EL (cell line): ENCODE results near the gene SRMS.
"Not testable (repeated sequence)": the region's sequence is repeated elsewhere in the genome, so short reads cannot be mapped to it uniquely, and the experiment has no call there.

Experiments
- DNase-seq: peaks from one replicate; pipeline ENCODE4 v3.0.0-alpha.2; 2016

SRMS gene

DNA sequence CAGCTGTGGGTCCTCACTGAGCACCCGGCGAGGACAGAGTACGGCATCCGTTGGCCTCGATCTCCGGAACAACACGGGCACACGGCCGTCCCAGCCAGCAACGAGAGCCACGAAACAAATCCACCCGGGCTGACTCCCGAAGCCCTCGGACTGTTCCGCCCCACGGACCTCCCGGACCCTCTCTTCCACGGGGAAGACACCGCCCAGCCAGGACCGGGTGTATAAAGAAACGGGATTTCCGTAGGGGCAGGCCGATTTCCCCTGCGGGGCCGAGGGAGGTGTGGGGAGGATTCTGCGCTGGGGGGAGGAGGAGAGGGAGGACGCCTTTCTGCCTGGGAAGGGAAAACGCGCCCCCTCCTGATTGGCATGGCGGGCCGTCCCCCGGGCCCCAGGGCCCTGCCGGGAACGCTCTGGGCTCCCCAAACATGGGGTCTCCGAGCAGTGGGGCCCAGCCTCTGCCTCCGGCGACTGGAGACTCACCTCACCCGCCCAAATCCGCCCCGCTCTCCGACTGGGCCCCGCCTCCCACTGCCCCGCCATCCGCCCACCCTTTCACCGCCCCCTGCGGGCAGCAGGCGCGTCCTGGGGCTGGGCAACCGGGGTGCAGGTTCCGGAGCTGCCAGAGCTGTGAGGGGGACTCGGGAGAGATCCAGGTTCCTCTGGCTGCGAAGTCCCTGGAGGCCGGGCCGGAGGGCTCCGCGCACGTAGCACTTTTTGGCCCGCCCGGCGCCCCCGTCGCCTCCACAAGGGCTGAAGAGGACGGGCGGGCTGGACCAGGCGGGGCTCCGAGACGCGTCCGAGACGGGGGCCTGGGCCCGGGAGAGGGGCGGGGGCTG, 27.7 kb downstream of the SRMS start:
- DNase-seq: peak; percentile 75

DNA sequence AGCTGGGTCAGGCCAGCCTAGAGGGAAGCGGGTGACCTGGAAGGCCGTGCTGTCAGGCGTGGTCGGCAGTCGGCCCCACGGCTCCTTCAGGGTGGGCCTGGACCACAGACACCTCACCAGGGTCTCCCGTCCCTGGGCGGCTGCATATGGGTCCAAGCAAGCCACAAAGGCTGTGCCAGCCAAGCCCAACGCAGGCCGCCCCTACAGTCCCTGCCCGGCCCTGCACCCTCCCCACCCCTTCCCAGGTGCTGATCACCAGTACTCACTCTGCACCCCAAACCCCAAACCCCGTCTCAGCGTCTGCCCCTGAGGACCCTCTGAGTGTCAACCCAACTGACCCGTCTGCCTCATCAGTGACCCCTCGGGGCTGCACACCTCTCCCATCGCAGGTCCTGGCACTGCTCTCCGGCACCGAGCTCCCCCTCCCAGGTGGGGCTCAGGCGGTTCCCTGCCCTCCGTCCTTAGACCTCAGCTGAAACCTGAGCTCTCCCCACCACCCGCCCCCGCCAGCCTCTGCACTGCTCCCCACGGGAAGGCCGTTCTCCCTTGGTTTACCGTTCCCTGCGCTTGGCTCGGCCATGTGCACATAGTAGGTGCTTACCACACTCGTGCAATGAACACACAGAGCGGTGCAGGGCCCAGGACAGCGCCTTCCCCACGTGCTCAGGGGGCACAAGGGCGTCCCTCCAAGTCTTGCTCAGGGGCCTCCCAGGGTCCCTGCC, 28.4 kb downstream of the SRMS start:
- DNase-seq: no peak

DNA sequence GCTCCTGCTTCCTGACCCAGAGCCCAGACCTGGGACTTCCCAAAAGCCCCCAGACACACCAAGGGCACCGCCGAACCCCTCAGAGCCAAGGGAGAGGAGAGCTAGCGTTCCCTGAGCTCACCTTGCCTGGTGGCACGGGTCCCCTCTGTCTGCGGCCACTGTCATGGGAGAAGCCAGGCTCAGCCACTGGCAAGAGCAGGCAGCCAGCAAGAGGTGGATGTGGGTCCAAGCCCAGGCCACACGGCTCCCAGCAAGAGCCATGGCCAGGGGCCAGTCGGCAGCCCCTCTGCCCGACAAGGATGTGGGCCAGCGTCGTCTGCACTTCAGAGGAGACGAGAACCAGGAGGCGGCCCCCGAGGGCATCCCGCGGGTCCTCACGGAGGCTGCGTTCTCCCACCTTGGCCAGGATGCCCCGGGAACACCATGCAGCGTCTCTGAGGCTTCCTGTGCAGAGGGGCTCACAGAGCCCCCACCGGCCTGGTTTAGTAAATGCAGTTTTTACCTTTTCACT, 29.1 kb downstream of the SRMS start:
- DNase-seq: no peak

DNA sequence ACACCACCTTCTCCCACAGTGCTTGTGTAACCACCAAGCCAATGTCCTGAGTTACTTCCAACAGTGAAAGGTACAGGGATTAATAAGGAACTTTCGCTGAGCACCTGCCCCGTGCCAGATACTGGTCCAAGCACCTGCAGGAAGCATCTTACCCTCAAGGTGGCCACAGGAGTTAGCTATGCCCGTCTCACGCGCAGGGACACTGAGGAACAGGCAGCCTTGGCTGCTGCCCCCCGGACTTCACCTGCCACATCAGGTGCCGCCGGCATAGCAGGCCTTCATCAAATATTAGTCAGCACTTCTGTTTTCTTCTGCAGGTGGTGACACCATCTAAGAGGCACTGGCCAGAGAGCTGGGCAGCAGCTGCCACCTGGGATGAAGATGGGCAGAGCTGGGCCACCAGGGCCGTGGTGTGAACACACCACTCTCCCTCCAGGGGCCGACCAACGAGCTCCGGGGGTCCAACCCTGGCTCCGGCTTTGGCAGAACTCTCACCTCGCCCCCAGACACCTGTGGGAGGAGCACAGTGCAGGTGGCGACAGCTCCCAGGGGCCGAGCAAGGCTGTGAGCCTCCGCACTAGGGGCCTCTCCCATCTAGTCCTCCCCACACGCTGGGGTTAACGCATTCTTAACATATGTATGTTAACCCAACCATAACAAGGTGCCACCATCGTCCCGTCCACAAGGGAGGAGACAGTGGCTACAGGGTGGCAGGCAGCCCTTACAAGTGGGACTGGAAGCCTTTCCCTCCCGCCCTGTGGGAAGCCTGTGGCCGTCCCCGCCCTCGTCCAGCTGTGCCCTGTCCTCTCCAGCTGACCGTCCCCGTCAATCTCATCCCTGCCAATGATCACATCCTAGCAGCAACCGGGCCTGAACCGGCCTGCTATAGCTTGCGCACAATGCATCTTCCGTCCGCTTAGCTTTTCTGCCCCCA, 29.9 kb downstream of the SRMS start:
- no peak for DNase-seq

DNA sequence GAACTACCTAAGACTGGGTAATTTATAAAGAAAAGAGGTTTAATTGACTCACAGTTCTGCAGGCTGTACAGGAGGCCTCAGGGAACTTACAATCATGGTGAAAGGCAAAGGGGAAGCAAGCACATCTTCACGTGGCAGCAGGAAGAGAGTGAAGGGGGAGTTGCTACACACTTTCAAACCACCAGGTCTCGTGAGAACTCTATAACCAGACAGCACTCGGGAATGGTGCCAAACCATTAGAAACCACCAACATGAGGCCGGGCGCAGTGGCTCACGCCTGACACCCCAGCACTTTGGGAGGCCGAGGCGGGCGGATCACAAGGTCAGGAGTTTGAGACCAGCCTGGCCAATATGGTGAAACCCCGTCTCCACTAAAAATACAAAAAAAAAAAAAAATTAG, 33.0 kb downstream of the SRMS start:
- not testable (repeated sequence) for DNase-seq

DNA sequence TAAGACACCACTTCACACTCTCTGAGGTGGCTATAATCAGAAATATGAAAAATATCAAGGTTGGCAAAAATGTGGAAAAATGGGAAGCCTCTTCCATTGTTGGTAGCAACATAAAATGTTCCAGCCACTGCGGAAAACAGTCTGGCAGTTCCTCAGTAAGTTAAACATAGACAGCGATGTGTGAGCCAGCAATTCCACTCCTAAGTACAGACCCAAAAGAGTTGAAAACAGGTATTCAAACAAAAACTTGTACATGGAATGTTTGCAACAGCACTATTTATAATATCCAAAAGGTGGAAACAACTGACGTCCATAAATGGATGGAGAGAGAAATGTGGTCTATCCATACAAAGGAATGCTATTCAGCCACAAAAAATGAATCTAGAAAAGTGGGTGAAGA, 34.3 kb downstream of the SRMS start:
- DNase-seq: no peak

DNA sequence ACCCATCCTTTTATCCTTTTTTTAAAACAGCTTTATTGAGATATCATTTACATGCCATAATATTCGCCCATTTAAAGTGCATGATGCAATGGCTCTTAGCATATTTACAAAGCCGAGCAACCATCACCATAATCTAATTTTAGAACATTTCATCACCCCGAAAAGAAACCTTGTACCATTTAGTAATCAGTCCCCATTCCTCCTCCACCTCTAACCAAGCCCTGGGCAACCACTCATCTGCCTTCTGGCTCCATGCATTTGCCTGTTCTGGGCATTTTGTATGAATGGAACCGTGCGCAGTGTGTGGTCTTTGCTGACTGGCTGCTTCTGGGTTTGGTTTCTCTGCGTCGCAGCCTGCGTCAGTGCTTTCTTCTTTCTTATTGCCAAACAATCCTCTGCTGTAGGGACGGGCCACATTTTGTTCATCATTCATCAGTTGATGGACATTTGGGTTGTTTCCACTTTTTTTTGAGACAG, 38.4 kb downstream of the SRMS start:
- no peak for DNase-seq

DNA sequence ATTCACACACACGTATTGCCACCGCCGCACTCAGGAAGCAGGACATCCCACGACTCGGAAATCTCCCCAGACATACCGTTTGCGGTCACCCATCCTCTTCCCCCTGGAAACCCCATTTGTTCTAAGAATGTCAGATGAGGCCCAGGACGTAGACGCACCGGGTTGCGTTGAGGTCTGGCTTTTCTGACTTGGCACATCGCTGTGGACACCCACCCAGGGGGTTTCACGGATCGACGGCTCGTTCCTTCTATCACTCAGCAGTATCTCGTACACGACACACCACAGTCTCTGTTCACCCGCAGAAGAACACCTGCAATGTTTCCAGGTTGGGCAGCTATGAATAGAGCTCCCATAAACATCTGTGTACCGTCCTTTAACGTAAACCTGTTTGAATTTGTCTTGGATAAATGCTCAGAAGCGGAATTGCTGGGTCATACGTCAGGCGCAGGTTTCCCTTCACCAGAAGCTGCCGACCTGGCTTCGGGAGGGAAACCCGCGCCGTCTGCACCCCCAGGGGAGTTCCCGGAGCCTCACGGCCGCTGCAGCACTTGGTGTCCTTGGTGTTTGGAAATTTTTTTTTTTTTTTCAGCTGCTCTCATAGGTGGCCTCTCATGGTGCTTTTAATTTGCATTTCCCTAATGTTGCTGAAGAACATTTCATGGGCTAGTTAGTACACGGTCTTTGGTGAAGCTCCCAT, 39.3 kb downstream of the SRMS start:
- DNase-seq: no peak

DNA sequence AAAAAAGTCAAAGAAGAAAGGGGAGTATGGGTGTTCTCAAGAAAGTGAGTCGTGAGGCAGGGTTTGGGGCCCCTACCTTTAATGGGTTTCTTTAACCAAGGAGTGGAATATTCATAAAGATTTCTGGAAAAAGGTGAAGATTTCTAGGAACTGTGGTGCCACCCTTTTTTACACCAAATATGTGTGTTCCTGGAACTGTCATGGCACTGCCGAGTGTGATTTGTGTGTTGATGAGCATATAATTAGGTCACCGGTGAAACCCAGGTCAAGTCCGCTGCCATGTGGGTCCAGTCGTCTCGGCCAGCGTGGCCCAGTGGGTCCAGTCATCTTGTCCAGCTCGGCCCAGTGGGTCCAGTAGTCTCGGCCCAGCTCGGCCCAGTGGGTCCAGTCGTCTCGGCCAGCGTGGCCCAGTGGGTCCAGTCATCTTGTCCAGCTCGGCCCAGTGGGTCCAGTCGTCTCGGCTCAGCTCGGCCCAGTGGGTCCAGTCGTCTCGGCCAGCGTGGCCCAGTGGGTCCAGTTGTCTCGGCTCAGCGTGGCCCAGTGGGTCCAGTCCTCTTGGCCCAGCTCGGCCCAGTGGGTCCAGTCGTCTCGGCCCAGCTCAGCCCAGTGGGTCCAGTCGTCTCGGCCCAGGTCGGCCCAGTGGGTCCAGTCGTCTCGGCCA, 40.3 kb downstream of the SRMS start:
- no peak for DNase-seq

DNA sequence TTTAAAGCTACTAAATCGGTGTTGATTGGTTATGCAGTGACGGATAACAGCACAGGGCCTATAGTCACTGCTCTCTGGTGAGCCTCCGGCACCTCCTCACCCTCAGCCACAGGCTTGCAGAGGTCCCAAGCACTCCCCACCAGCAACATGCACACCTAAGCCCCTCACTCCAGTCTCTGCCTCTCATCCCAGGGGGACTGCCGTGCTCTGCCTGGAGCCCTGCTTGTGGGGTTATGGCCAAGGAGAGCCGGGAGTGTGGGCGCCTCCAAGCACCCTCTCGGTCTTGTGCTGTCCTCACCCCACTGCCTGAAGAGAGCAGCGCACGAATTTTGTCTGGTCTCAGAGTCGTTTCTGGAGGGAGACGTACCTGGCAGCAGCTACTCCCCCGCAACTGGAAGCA, 41.8 kb downstream of the SRMS start:
- DNase-seq: no peak

DNA sequence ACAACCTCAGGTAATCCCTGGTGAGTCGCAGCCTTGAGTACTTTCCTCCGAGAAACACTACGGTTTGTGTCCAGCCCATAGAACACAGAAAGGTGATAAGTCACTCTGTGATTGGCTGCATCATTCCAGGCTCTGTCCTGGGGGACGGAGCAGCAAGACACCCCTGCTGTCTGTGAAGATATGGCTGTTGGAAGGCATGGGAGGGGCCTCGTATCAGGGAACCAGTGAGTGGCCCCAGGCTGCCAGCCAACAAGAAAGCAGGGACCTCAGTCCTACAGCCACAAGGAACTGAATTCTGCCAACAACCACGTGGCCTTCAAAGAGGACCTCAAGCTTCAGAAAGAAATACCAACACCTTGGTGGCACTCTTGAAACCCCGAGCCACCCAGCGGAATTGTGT, 42.3 kb downstream of the SRMS start:
- no peak for DNase-seq

DNA sequence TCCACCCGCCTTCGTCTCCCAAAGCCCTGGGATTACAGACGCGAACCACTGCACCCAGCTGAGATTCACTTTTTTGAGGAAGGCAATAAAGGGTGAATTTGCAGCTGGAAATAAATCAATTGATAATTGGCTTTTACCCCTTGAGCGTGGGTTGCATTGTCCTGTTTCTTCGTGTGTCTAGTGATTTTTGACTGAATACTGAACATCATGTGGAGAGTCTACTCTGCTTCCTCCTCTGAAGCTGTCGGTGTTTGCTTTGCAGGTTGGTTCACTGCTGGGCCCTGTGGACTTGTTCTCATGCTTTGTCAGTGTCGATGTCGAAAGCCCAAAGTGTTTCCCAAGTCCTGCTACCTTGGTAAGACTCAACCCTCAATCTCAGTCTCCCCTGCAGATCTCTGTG, 42.9 kb downstream of the SRMS start:
- DNase-seq: no peak

DNA sequence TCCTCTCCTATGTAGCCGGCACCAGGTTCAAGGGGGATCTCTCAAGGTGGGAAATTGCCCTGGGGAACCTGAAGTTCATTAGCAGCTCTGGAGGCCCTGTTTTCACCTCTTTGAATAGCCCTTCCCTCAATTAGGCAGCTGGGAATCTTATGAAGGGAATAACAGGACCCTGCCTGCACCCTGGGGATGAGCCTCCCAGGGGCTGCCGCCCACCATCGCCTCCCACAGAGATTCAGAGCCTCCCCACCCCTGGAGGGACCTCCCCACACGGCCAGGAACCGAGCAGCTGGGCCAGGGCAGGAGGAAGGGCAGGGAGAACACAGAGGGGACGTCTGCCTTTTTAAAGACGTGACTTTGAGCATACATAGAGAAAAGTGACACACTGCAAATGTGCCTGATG, 44.0 kb downstream of the SRMS start:
- DNase-seq: no peak

DNA sequence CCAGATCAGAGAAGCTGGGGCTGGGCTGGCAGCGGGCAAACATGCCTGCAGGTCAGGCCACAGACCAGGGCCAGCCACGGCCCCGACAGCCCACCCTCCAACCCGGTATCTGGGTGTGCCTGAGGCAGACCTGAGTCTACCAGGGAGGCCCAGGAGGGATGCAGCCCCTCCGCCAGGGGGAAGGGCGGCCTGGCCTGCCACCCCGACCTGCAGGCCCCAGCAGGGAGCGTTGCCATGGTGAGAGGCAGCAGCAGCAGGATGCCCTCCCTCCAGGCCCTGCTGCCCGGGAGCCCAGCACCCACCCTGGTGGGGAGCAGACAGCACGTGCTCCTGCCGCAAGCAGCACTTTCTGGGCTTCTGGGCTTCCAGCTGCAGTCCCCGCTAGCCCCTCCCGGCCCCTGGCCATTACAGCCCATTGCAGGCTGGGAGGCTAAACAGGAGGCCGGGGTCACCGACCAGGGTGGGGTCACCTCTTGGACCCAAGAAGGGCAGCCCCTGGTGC, 44.8 kb downstream of the SRMS start:
- no peak for DNase-seq

DNA sequence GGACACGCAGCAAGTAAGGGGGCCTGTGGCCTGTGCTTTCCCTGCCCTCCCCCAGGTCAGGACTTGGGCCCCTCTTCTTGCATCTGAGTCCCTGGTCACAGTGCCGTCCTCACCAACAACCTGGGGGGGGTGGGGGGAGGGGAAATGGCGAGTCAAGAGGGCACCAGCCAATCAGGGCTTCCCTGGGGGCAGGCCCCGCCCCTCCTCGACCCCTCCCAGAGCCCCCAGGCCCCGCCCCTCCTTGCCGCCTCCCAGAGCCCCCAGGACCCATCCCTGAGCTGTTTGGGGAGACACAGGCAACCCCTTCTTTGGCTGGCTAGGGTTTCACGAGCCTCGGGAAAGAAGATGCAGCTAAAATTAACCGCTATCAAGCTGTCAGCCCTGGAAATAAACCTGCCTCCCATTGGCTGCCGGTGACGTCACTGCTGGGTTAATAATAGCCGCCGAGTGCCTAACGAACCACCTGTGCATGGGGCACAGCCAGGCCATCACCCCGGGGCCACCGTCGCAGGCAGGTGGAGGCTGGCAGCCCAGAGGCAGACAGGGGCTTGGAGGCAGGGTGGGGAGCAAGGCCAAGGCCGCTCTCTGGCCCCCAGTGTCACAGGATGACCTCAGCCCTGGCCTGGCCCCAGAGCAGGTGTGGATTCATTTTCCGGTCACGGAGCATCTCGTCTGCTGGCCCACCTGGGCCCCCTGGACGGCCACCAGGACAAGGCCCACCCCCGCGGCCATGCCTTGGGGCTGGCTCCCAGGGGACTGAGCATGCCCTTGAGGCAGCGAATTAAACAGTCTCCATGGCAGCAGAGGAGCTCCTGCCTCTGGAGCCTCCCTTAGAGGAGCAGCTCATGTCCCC, 45.5 kb downstream of the SRMS start:
- DNase-seq: no peak

DNA sequence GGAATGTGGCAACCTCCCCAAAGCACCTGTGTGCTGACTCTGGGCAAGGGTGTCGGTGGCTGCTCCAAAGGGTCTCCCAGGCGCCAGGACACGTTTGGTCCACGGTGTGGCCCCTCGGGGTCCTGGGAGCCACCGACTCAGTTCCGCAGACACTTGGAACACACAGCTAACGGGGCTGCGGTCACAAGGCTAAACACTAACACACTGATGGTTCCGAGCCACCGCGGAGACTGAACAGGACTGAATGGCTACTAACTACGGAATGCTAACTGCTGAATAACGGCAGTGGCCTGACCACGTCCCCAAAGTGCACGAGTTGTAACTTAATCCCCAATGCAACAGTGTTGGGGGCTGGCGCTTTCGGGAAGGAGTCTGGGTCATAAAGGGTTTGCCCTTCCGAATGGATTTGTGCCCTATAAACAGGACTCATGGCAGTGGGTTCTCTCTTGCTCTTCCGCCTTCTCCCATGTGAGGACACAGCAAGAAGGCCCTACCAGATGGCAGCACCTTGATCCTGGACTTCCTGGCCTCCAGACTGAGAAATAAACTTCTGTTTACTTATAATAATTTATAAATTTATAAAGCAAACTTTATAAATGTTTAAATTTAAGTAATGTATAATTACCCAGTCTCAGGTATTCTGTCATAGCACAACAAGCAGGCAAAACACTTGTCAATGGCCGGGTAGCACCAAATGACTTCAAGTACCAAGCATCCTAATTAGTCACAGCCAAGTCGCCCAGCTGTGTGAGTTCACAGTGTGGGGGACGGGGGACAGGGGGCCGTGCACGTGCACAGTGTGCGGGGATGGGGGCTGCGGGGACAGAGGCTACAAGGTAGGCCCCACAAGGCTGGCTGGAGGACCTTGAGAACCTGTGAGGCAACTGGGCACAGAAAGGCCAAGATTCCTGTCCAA, 46.4 kb downstream of the SRMS start:
- no peak for DNase-seq

DNA sequence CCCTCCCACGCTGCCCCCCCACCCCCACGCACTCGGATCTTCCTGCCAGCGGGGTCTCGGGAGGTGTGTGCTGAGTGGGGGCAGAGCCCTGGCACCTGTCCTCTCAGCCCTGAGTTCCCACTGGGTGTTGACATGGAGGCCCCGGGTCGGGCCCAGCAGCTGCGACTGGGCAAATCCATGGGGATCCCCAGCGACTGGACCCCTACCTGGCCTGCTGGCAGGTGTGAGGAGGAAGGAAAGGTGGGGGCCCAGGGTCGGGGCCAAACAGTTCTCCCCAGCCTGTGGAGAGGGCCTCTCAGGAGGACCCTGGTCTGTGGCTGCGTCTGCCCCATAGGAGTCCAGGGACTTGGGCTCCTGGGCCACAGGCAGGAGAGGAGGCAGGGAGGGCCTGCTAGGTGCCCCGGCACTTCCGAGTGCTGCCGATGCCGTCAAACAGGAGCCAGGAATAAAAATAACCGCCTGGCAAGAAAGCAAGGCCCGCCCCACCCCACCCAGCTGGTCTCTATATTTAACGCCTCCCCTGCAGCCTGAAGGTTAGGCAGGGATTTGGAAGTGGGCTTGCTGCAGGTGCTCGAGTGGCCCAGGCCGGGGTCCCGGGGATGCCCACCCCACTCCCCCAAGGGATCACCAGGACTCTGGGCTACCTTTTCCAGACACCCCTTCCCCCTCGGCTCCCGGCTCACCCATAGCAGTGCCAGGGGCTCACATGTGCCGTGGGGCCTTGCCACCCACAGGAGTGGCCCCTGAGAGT, 47.2 kb downstream of the SRMS start:
- no peak for DNase-seq

DNA sequence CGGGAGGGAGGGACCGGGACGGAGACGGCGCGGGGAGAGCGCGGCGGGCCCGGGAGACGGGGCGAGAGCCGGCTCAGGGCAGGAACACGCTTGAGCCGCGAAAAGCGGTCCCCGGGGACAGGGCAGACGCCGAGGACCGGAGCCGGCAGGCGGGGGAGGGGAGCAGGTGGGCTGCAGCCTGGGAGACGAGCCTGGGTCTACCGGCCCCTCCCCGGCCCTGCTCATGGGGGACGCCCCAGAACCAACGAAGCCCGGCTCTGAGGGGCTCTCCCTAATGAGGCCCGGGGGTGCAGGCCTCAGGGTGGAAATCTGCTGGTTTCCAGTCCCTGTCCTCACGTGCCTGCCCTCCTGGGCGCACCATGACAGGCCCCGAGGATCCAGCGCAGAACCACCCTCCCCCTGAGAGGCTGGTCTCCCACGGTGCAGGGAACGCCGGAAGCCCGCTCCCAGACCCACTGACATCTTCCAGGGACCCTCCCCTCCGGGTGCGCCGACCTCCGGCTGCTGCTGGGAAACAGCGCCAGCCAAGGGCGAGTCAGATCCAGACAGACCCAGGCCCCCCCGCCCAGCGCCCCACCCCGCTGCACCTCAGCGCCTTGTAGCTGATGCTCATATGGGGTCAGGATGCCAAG, 48.1 kb downstream of the SRMS start:
- no peak for DNase-seq
